Coronary artery (tissue), 2 donors: Measurements from ENCODE around the gene SDHAF4.
"Not testable (repeated sequence)": the region's sequence is repeated elsewhere in the genome, so short reads cannot be mapped to it uniquely, and the experiment has no call there.

Experiments used
- DNase-seq: peaks from one replicate; pipeline ENCODE4 v3.0.0-alpha.2; 2017; ENCODE audit warnings: low spot score
- H3K27ac ChIP-seq, 2 donors: fragments of 200-600 bp; sonication (generic); one replicate each; pipeline ENCODE4 v1.5.1; 2016 to 2019
- H3K4me3 ChIP-seq: fragments of 200-600 bp; sonication (generic); 2 replicates; pipeline ENCODE4 v1.5.1; 2016; ENCODE audit warnings: mild to moderate bottlenecking, moderate library complexity
- CTCF ChIP-seq: fragments of 200-600 bp; sonication (generic); IDR thresholded peaks from one replicate; pipeline ENCODE4 v1.5.1; 2019; ENCODE audit warnings: antibody characterized with exemption

The SDHAF4 gene

GRCh38 chr6:70552974-70553373 lies 13.8 kb upstream of the SDHAF4 start:
- Histone ChIP-seq H3K4me3 (no peak overlapping the region), H3K27ac (no peak overlapping the region)

GRCh38 chr6:70557998-70558397 lies 8.7 kb upstream of the SDHAF4 start:
- DNase-seq: no peak
- TF ChIP-seq CTCF: no peak
- no peak overlapping the region for H3K27ac ChIP-seq

More at GRCh38 chr6:70552974-70553373, 13.8 kb upstream of the SDHAF4 start:
- no peak for TF ChIP-seq CTCF
- DNase-seq: no peak

GRCh38 chr6:70562401-70562800 lies 4.3 kb upstream of the SDHAF4 start:
- not testable (repeated sequence) for H3K4me3 ChIP-seq, DNase-seq, H3K27ac ChIP-seq

More at GRCh38 chr6:70557998-70558397, 8.7 kb upstream of the SDHAF4 start:
- no peak overlapping the region for H3K4me3 ChIP-seq

- Histone ChIP-seq H3K27ac (no peak overlapping the region), H3K4me3 (no peak overlapping the region)
- no peak for TF ChIP-seq CTCF
- DNase-seq: no peak
Observed at GRCh38 chr6:70563530-70563929, 3.2 kb upstream of the SDHAF4 start.

- no peak overlapping the region for H3K27ac ChIP-seq
- TF ChIP-seq CTCF: no peak
- DNase-seq: no peak
- no peak overlapping the region for H3K4me3 ChIP-seq
Observed at GRCh38 chr6:70574643-70575042, 7.9 kb downstream of the SDHAF4 start.

- H3K27ac ChIP-seq: no peak overlapping the region
- DNase-seq: no peak
Observed at GRCh38 chr6:70575899-70576495, 9.3 kb downstream of the SDHAF4 start.

GRCh38 chr6:70586114-70586513 lies 19.4 kb downstream of the SDHAF4 start:
- Histone ChIP-seq H3K27ac (no peak overlapping the region), H3K4me3 (no peak overlapping the region)
- no peak for DNase-seq
- TF ChIP-seq CTCF: no peak

More at GRCh38 chr6:70575899-70576495, 9.3 kb downstream of the SDHAF4 start:
- H3K4me3 ChIP-seq: no peak overlapping the region
- no peak for TF ChIP-seq CTCF

- Histone ChIP-seq H3K4me3 (no peak overlapping the region), H3K27ac (no peak overlapping the region)
- TF ChIP-seq CTCF: no peak
- no peak for DNase-seq
Observed at GRCh38 chr6:70590400-70590799, 23.7 kb downstream of the SDHAF4 start.
